GM18868 (cell line): ENCODE data around the gene RCBTB1.

ENCODE experiments used
- ATAC-seq: cut with Tn5 transposase; IDR thresholded peaks from one replicate; pipeline ENCODE4 v1.9.1; 2021; ENCODE audit warnings: mild to moderate bottlenecking, moderate library complexity; ENCODE audit not compliant: unreplicated experiment

RCBTB1 gene

GRCh38 chr13:49561062-49561410 is 24.3 kb downstream of the RCBTB1 start:
- no peak for ATAC-seq

- no peak for ATAC-seq
These were observed 24.9 kb downstream of the RCBTB1 start for GRCh38 chr13:49560270-49561061.

GRCh38 chr13:49559006-49559405 is 26.4 kb downstream of the RCBTB1 start:
- ATAC-seq: no peak

GRCh38 chr13:49554387-49554786 is 31.0 kb downstream of the RCBTB1 start:
- ATAC-seq: no peak

GRCh38 chr13:49553888-49554287 is 31.5 kb downstream of the RCBTB1 start:
- ATAC-seq: no peak

- no peak for ATAC-seq
These were observed 34.3 kb downstream of the RCBTB1 start for GRCh38 chr13:49550942-49551644.

- ATAC-seq: no peak
These were observed 36.1 kb downstream of the RCBTB1 start for GRCh38 chr13:49549289-49549688.

- ATAC-seq: no peak
These were observed 38.8 kb downstream of the RCBTB1 start for GRCh38 chr13:49546561-49546960.

GRCh38 chr13:49545661-49546060 is 39.7 kb downstream of the RCBTB1 start:
- ATAC-seq: no peak

- no peak for ATAC-seq
These were observed 41.7 kb downstream of the RCBTB1 start for GRCh38 chr13:49543656-49544055.

- ATAC-seq: no peak
These were observed 44.8 kb downstream of the RCBTB1 start for GRCh38 chr13:49540552-49540951.

- no peak for ATAC-seq
These were observed 45.6 kb downstream of the RCBTB1 start for GRCh38 chr13:49539746-49540145.

GRCh38 chr13:49539313-49539712 is 46.0 kb downstream of the RCBTB1 start:
- ATAC-seq: no peak

- ATAC-seq: no peak
These were observed 47.0 kb downstream of the RCBTB1 start for GRCh38 chr13:49538404-49538803.

GRCh38 chr13:49536144-49536873 is 49.0 kb downstream of the RCBTB1 start:
- no peak for ATAC-seq

GRCh38 chr13:49533591-49534269 is 51.6 kb downstream of the RCBTB1 start:
- ATAC-seq: no peak

- no peak for ATAC-seq
These were observed 52.3 kb downstream of the RCBTB1 start for GRCh38 chr13:49533011-49533410.

- no peak for ATAC-seq
These were observed 52.8 kb downstream of the RCBTB1 start for GRCh38 chr13:49532593-49532992.

GRCh38 chr13:49530457-49530856 is 54.9 kb downstream of the RCBTB1 start:
- ATAC-seq: peak; percentile 81

- no peak for ATAC-seq
These were observed 57.2 kb downstream of the RCBTB1 start for GRCh38 chr13:49528161-49528560.

- ATAC-seq: no peak
These were observed 58.2 kb downstream of the RCBTB1 start for GRCh38 chr13:49527123-49527522.
